Neuronal stem cell (in vitro differentiated cells): ENCODE results near the gene METTL16.

Experiments used
- DNase-seq: peaks from one replicate; pipeline ENCODE4 v3.0.0-alpha.2; 2013; ENCODE audit warnings: low spot score
- H2AFZ ChIP-seq: one replicate; pipeline ENCODE4 v1.6.1; 2013; ENCODE audit warnings: mild to moderate bottlenecking, low read length, inconsistent platforms
- H2AK5ac ChIP-seq: 2 replicates; pipeline ENCODE4 v1.6.1; 2013; ENCODE audit warnings: low read depth, mild to moderate bottlenecking, inconsistent platforms, low read length, moderate library complexity, mixed read lengths
- H2BK120ac ChIP-seq: 2 replicates; pipeline ENCODE4 v1.6.1; 2013; ENCODE audit warnings: low read depth, mild to moderate bottlenecking, inconsistent platforms, low read length, moderate library complexity, mixed read lengths
- H2BK12ac ChIP-seq: one replicate; pipeline ENCODE4 v1.6.1; 2013; ENCODE audit warnings: low read length, inconsistent platforms
- H2BK15ac ChIP-seq: 2 replicates; pipeline ENCODE4 v1.6.1; 2013; ENCODE audit warnings: mild to moderate bottlenecking, low read length, inconsistent platforms, mixed read lengths
- H2BK5ac ChIP-seq: one replicate; pipeline ENCODE4 v1.6.1; 2013; ENCODE audit warnings: inconsistent platforms, mild to moderate bottlenecking, low read length, moderate library complexity
- H3K14ac ChIP-seq: one replicate; pipeline ENCODE4 v1.6.1; 2013; ENCODE audit warnings: low read length, inconsistent platforms
- H3K18ac ChIP-seq: 2 replicates; pipeline ENCODE4 v1.6.1; 2013; ENCODE audit warnings: low read length, inconsistent platforms
- H3K23ac ChIP-seq: 2 replicates; pipeline ENCODE4 v1.6.1; 2013; ENCODE audit warnings: low read depth, mild to moderate bottlenecking, mixed read lengths, low read length, inconsistent platforms; ENCODE audit not compliant: poor library complexity
- H3K27ac ChIP-seq: replicated peaks from 3 replicates; pipeline ENCODE4 v1.5.1; 2013; ENCODE audit warnings: low read length, inconsistent platforms
- H3K27me3 ChIP-seq, 3 experiments: 2 replicates each; pipeline ENCODE4 v1.6.1; 2013; ENCODE audit warnings: low read length in 3 of 3, mild to moderate bottlenecking in 2 of 3, inconsistent platforms in 1 of 3, low read depth in 1 of 3, mixed read lengths in 1 of 3, moderate library complexity in 1 of 3; ENCODE audit not compliant: control insufficient read depth in 3 of 3, insufficient read depth in 3 of 3
- H3K36me3 ChIP-seq, 2 donors: replicated peaks in 1 of 2; 2 replicates each; pipeline ENCODE4 v1.6.1; 2013; ENCODE audit warnings: low read length in 2 of 2; ENCODE audit not compliant: control insufficient read depth in 2 of 2, insufficient read depth in 2 of 2
- H3K4ac ChIP-seq: 2 replicates; pipeline ENCODE4 v1.6.1; 2013; ENCODE audit warnings: inconsistent platforms, mild to moderate bottlenecking, low read length, moderate library complexity
- H3K4me1 ChIP-seq, 2 donors: 1 replicate in 1 of 2; 2 replicates in 1 of 2; pipeline ENCODE4 v1.6.1; 2013; ENCODE audit warnings: low read length in 2 of 2, low read depth in 1 of 2; ENCODE audit not compliant: control insufficient read depth in 2 of 2, insufficient read depth in 1 of 2
- H3K4me2 ChIP-seq: one replicate; pipeline ENCODE4 v1.6.1; 2013; ENCODE audit warnings: mild to moderate bottlenecking, low read length, inconsistent platforms; ENCODE audit not compliant: insufficient read depth, poor library complexity, severe bottlenecking
- H3K4me3 ChIP-seq, 2 donors: 2 replicates each; pipeline ENCODE4 v1.5.1; 2013; ENCODE audit warnings: low read length in 2 of 2, mild to moderate bottlenecking in 2 of 2, inconsistent platforms in 1 of 2, moderate library complexity in 1 of 2
- H3K79me1 ChIP-seq: one replicate; pipeline ENCODE4 v1.6.1; 2013; ENCODE audit warnings: low read depth, mild to moderate bottlenecking, inconsistent platforms, low read length, moderate library complexity
- H3K9ac ChIP-seq: one replicate; pipeline ENCODE4 v1.6.1; 2013; ENCODE audit warnings: mild to moderate bottlenecking, low read depth, low read length, inconsistent platforms; ENCODE audit not compliant: poor library complexity
- H3K9me3 ChIP-seq, 2 donors: replicated peaks in 1 of 2; 2 replicates each; pipeline versions ENCODE3 to v1.6.1; 2013; ENCODE audit warnings: low read length in 2 of 2, mild to moderate bottlenecking in 2 of 2, inconsistent platforms in 1 of 2, low read depth in 1 of 2, mixed read lengths in 1 of 2, moderate library complexity in 1 of 2; ENCODE audit not compliant: control insufficient read depth in 2 of 2, insufficient read depth in 1 of 2
- H4K8ac ChIP-seq: one replicate; pipeline ENCODE4 v1.6.1; 2013; ENCODE audit warnings: low read depth, mild to moderate bottlenecking, inconsistent platforms, low read length, moderate library complexity
- H4K91ac ChIP-seq: one replicate; pipeline ENCODE4 v1.6.1; 2013; ENCODE audit warnings: low read length, low read depth, mild to moderate bottlenecking, inconsistent platforms; ENCODE audit not compliant: poor library complexity
- WGBS, 2 donors: extraction: QIAGEN DNeasy Blood & Tissue Kit; methylation state at CpG; one replicate each; pipeline ENCODE4 v1.1.7; 2013; ENCODE audit warnings: missing lambda C conversion rate in 2 of 2, mixed read lengths in 1 of 2; ENCODE audit not compliant: insufficient read length in 2 of 2, insufficient replicate concordance in 1 of 2; ENCODE audit errors: extremely low coverage in 2 of 2; 5-methylcytosine and 5-hydroxymethylcytosine counted together

METTL16 gene

DNA sequence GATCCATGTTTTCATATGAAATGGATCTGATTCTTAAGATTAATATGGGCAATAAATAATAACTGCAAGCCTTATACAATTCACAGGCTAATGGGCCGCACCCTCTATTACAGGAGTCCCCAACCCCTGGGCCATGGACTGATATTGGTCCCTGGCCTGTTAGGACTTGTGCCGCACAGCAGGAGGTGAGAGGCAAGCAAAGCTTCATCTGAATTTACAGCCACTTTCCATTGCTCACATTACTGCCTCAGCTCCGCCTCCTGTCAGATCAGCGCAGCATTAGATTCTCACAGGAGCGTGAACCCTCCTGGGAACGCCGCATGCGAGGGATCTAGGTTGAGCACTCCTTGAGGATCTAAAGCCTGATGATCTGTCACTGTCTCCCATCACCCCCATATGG lies 26.8 kb downstream of the METTL16 start:
- H4K8ac ChIP-seq = no peak overlapping the region
- peaks cover 2 to 16% of the 10 kb centered on the region in 2 donors for H3K36me3 ChIP-seq
- DNase-seq = no peak
- H3K9ac ChIP-seq = no peak overlapping the region
- no peak overlapping the region for H3K4ac ChIP-seq
- no peak overlapping the region for H2BK15ac ChIP-seq
- H3K27me3 ChIP-seq = no peaks in the 10 kb centered on the region
- no peak overlapping the region for H3K4me2 ChIP-seq
- no peak overlapping the region for H3K4me3 ChIP-seq
- H3K79me1 ChIP-seq = peaks cover 4% of the 10 kb centered on the region
- H3K14ac ChIP-seq = no peak overlapping the region
- WGBS, 2 donors = no CpG with 5 or more reads among the region's 8 CpGs
- no peak overlapping the region for H2BK5ac ChIP-seq
- no peak overlapping the region for H2BK120ac ChIP-seq
- no peak overlapping the region for H3K18ac ChIP-seq
- H3K4me1 ChIP-seq = peaks cover 4 to 8% of the 10 kb centered on the region in 2 donors
- H2AK5ac ChIP-seq = no peak overlapping the region
- H2BK12ac ChIP-seq = no peak overlapping the region
- H3K23ac ChIP-seq = no peak overlapping the region
- H2AFZ ChIP-seq = no peak overlapping the region
- no peaks in the 10 kb centered on the region for H3K9me3 ChIP-seq
- H3K27ac ChIP-seq = no peak overlapping the region
- H4K91ac ChIP-seq = no peak overlapping the region

GRCh38 chr17:2483084-2483483 lies 28.6 kb downstream of the METTL16 start:
- no peak overlapping the region for H2AK5ac ChIP-seq
- peaks cover 4 to 8% of the 10 kb centered on the region in 2 donors for H3K4me1 ChIP-seq
- no CpG with 5 or more reads among the region's 1 CpG for WGBS, 2 donors
- H3K9me3 ChIP-seq = no peaks in the 10 kb centered on the region
- no peak overlapping the region for H3K27ac ChIP-seq
- no peak overlapping the region for H3K23ac ChIP-seq
- H3K4me3 ChIP-seq = no peak overlapping the region
- H2BK15ac ChIP-seq = no peak overlapping the region
- H4K8ac ChIP-seq = no peak overlapping the region
- no peak overlapping the region for H2AFZ ChIP-seq
- H3K14ac ChIP-seq = no peak overlapping the region
- DNase-seq = no peak
- H3K79me1 ChIP-seq = peaks cover 4% of the 10 kb centered on the region
- no peak overlapping the region for H3K4me2 ChIP-seq
- H3K4ac ChIP-seq = no peak overlapping the region
- no peak overlapping the region for H2BK120ac ChIP-seq
- H3K36me3 ChIP-seq = peaks cover 2 to 28% of the 10 kb centered on the region in 2 donors
- no peak overlapping the region for H3K9ac ChIP-seq
- no peak overlapping the region for H2BK12ac ChIP-seq
- no peak overlapping the region for H4K91ac ChIP-seq
- H3K18ac ChIP-seq = no peak overlapping the region
- no peaks in the 10 kb centered on the region for H3K27me3 ChIP-seq
- H2BK5ac ChIP-seq = no peak overlapping the region

DNA sequence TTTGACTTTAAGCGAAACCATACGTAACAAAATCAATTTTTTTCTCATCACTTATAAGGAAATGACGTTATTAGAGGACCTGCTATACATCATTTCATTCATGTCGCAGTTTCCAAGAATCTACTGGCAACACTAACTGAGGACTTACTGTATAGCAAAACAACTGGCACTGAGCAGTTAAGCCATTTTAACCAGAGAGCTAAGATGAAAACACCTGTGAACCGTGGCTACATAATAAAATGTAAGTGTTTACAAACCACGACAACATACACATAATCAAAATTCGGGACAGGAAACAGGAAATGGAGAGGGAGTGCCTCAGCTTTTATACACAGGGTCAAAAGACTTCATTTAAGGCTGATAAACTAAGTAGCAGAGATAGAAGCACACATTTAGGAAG lies 29.5 kb downstream of the METTL16 start:
- Histone ChIP-seq H3K79me1 (peaks cover 4% of the 10 kb centered on the region), H3K27ac (no peak overlapping the region), H3K9me3 (no peaks in the 10 kb centered on the region), H3K4me3 (no peak overlapping the region), H3K36me3 (peaks cover 4 to 37% of the 10 kb centered on the region in 2 donors), H2BK12ac (no peak overlapping the region), H2BK15ac (no peak overlapping the region), H2BK120ac (no peak overlapping the region), H3K9ac (no peak overlapping the region), H3K14ac (no peak overlapping the region), H2AK5ac (no peak overlapping the region), H2AFZ (no peak overlapping the region), H3K18ac (no peak overlapping the region), H4K91ac (no peak overlapping the region), H2BK5ac (no peak overlapping the region), H3K23ac (no peak overlapping the region), H3K4me1 (peaks cover 4 to 6% of the 10 kb centered on the region in 2 donors), H3K4ac (no peak overlapping the region), H3K4me2 (no peak overlapping the region), H4K8ac (no peak overlapping the region), H3K27me3 (no peaks in the 10 kb centered on the region)
- no peak for DNase-seq
- WGBS, 2 donors = no CpG with 5 or more reads among the region's 7 CpGs

GRCh38 chr17:2481760-2482159 lies 29.9 kb downstream of the METTL16 start:
- Histone ChIP-seq H3K9ac (no peak overlapping the region), H3K79me1 (peaks cover 4% of the 10 kb centered on the region), H3K4ac (no peak overlapping the region), H3K18ac (no peak overlapping the region), H2BK15ac (no peak overlapping the region), H3K23ac (no peak overlapping the region), H3K36me3 (peaks cover 4 to 42% of the 10 kb centered on the region in 2 donors), H4K8ac (no peak overlapping the region), H2BK12ac (no peak overlapping the region), H3K14ac (no peak overlapping the region), H3K27ac (no peak overlapping the region), H3K4me3 (no peak overlapping the region), H3K4me1 (peaks cover 4 to 6% of the 10 kb centered on the region in 2 donors), H3K4me2 (no peak overlapping the region), H2BK120ac (no peak overlapping the region), H4K91ac (no peak overlapping the region), H2AK5ac (no peak overlapping the region), H2BK5ac (no peak overlapping the region), H3K27me3 (no peaks in the 10 kb centered on the region), H2AFZ (no peak overlapping the region), H3K9me3 (no peaks in the 10 kb centered on the region)
- no CpG with 5 or more reads among the region's 2 CpGs for WGBS, 2 donors
- DNase-seq = no peak
